ENCODE results near the gene LYZL6.

Gene LYZL6

GRCh38 chr17:35917519-35918213 lies 25.8 kb downstream of the LYZL6 start:
- H3K4me1 ChIP-seq (ENCODE audit: insufficient read depth, insufficient read length), result no peaks in the 10 kb centered on the region
- H3K27me3 ChIP-seq (ENCODE audit: insufficient read depth, insufficient read length), result no peaks in the 10 kb centered on the region
- no peaks in the 10 kb centered on the region for H3K36me3 ChIP-seq (ENCODE audit: insufficient read depth, insufficient read length, low read length)
- H3K9me3 ChIP-seq (ENCODE audit: insufficient read depth, low read length), result 0 out of 2 replicates have a peak, but pooled peaks cover 6% of the 10 kb centered on the region
- H3K4me3 ChIP-seq (ENCODE audit: insufficient read length, low read depth), result no peak overlapping the region
- H3K9ac ChIP-seq (ENCODE audit: insufficient read length, low read depth), result no peak overlapping the region
- no peak for DNase-seq (ENCODE audit: low read depth, low spot score)
- no peak for TF ChIP-seq SUZ12 (IDR thresholded peaks at IDR 0.05; ENCODE audit: extremely low read depth, insufficient read depth, insufficient read length)
- no peak for TF ChIP-seq ZNF274 (IDR thresholded peaks at IDR 0.05; ENCODE audit: low read depth, low read length)
- no peak for TF ChIP-seq YY1 (IDR thresholded peaks at IDR 0.05; ENCODE audit: insufficient read depth, insufficient read length)

GRCh38 chr17:35915153-35915964 lies 28.2 kb downstream of the LYZL6 start:
- no peak for TF ChIP-seq ZNF274 (IDR thresholded peaks at IDR 0.05; ENCODE audit: low read depth, low read length)
- H3K27me3 ChIP-seq (ENCODE audit: insufficient read depth, insufficient read length), result no peaks in the 10 kb centered on the region
- H3K9me3 ChIP-seq (ENCODE audit: insufficient read depth, low read length), result 0 out of 2 replicates have a peak, but pooled peaks cover 6% of the 10 kb centered on the region
- no peaks in the 10 kb centered on the region for H3K4me1 ChIP-seq (ENCODE audit: insufficient read depth, insufficient read length)
- no peak for DNase-seq (ENCODE audit: low read depth, low spot score)
- no peaks in the 10 kb centered on the region for H3K36me3 ChIP-seq (ENCODE audit: insufficient read depth, insufficient read length, low read length)
- H3K9ac ChIP-seq (ENCODE audit: insufficient read length, low read depth), result no peak overlapping the region
- H3K4me3 ChIP-seq (ENCODE audit: insufficient read length, low read depth), result no peak overlapping the region

GRCh38 chr17:35914354-35914753 lies 29.2 kb downstream of the LYZL6 start:
- no peaks in the 10 kb centered on the region for H3K4me1 ChIP-seq (ENCODE audit: insufficient read depth, insufficient read length)
- no peak overlapping the region for H3K9ac ChIP-seq (ENCODE audit: insufficient read length, low read depth)
- no peaks in the 10 kb centered on the region for H3K27me3 ChIP-seq (ENCODE audit: insufficient read depth, insufficient read length)
- DNase-seq (ENCODE audit: low read depth, low spot score), result no peak
- no peak for TF ChIP-seq SUZ12 (IDR thresholded peaks at IDR 0.05; ENCODE audit: extremely low read depth, insufficient read depth, insufficient read length)
- TF ChIP-seq ZNF274 (IDR thresholded peaks at IDR 0.05; ENCODE audit: low read depth, low read length), result no peak
- TF ChIP-seq YY1 (IDR thresholded peaks at IDR 0.05; ENCODE audit: insufficient read depth, insufficient read length), result no peak
- 0 out of 2 replicates have a peak, but pooled peaks cover 6% of the 10 kb centered on the region for H3K9me3 ChIP-seq (ENCODE audit: insufficient read depth, low read length)
- no peaks in the 10 kb centered on the region for H3K36me3 ChIP-seq (ENCODE audit: insufficient read depth, insufficient read length, low read length)
- no peak overlapping the region for H3K4me3 ChIP-seq (ENCODE audit: insufficient read length, low read depth)

DNA sequence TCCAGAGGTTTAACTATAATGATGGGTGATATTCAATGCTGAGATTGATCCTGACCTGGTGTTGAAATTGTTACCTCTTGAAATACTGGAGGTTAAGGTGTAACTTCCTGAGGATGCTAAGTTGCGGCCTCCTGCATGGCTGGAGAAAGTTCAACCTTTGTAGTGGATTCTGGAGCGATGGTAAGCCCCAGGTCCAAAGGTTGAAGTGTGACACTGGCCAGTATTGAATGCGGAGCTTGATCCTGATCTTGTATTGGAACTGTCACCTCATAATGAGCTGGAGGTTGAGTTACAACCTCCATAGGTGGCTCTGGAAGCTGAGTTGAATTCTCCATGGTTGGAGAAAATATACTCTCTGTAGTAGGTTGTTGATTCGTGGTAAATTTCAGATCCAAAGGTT lies 29.9 kb downstream of the LYZL6 start:
- no peak for DNase-seq (ENCODE audit: low read depth, low spot score)
- no peaks in the 10 kb centered on the region for H3K36me3 ChIP-seq (ENCODE audit: insufficient read depth, insufficient read length, low read length)
- no peak for TF ChIP-seq SUZ12 (IDR thresholded peaks at IDR 0.05; ENCODE audit: extremely low read depth, insufficient read depth, insufficient read length)
- TF ChIP-seq ZNF274 (IDR thresholded peaks at IDR 0.05; ENCODE audit: low read depth, low read length), result no peak
- TF ChIP-seq YY1 (IDR thresholded peaks at IDR 0.05; ENCODE audit: insufficient read depth, insufficient read length), result no peak
- no peak overlapping the region for H3K9ac ChIP-seq (ENCODE audit: insufficient read length, low read depth)
- H3K27me3 ChIP-seq (ENCODE audit: insufficient read depth, insufficient read length), result no peaks in the 10 kb centered on the region
- H3K4me1 ChIP-seq (ENCODE audit: insufficient read depth, insufficient read length), result no peaks in the 10 kb centered on the region
- H3K4me3 ChIP-seq (ENCODE audit: insufficient read length, low read depth), result no peak overlapping the region
- H3K9me3 ChIP-seq (ENCODE audit: insufficient read depth, low read length), result 0 out of 2 replicates have a peak, but pooled peaks cover 6% of the 10 kb centered on the region

GRCh38 chr17:35912942-35913341 lies 30.6 kb downstream of the LYZL6 start:
- Histone ChIP-seq H3K9me3 (ENCODE audit: insufficient read depth, low read length) (0 out of 2 replicates have a peak, but pooled peaks cover 6% of the 10 kb centered on the region), H3K4me1 (ENCODE audit: insufficient read depth, insufficient read length) (no peaks in the 10 kb centered on the region), H3K36me3 (ENCODE audit: insufficient read depth, insufficient read length, low read length) (no peaks in the 10 kb centered on the region), H3K9ac (ENCODE audit: insufficient read length, low read depth) (no peak overlapping the region), H3K27me3 (ENCODE audit: insufficient read depth, insufficient read length) (no peaks in the 10 kb centered on the region), H3K4me3 (ENCODE audit: insufficient read length, low read depth) (no peak overlapping the region)
- DNase-seq (ENCODE audit: low read depth, low spot score), result no peak
- no peak for TF ChIP-seq ZNF274 (IDR thresholded peaks at IDR 0.05; ENCODE audit: low read depth, low read length)
- no peak for TF ChIP-seq SUZ12 (IDR thresholded peaks at IDR 0.05; ENCODE audit: extremely low read depth, insufficient read depth, insufficient read length)
- TF ChIP-seq YY1 (IDR thresholded peaks at IDR 0.05; ENCODE audit: insufficient read depth, insufficient read length), result no peak

DNA sequence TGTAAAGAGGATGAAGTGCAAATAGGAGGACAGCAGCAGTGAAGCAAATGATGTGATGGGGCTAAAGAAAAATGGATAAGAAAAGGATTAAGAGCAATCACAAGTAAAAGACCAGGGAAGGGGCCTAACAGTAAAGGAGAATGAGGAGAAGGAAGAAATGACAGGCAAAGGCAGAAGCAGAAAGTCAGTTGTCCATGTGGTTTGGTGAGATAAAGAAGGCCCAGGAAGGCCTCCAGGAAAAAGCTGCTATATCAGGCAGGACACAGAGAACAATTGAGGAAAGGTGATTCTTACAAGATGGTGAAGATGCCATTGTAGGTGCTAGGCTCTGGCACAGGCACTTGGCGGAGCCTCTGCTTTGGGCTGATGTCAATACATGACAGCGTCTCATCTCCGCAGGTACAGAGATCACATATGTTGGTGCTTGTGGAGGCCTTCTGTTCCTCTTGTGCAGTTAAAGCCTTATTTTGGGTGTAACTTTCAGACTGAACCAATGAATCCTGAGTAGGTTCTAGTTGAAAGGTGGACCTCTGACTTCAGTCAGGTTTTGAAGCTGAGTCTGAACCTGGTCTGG lies 31.1 kb downstream of the LYZL6 start:
- no peaks in the 10 kb centered on the region for H3K27me3 ChIP-seq (ENCODE audit: insufficient read depth, insufficient read length)
- DNase-seq (ENCODE audit: low read depth, low spot score), result no peak
- no peak for TF ChIP-seq YY1 (IDR thresholded peaks at IDR 0.05; ENCODE audit: insufficient read depth, insufficient read length)
- TF ChIP-seq ZNF274 (IDR thresholded peaks at IDR 0.05; ENCODE audit: low read depth, low read length), result no peak
- TF ChIP-seq SUZ12 (IDR thresholded peaks at IDR 0.05; ENCODE audit: extremely low read depth, insufficient read depth, insufficient read length), result no peak
- H3K9ac ChIP-seq (ENCODE audit: insufficient read length, low read depth), result no peak overlapping the region
- H3K4me3 ChIP-seq (ENCODE audit: insufficient read length, low read depth), result no peak overlapping the region
- 0 out of 2 replicates have a peak, but pooled peaks cover 6% of the 10 kb centered on the region for H3K9me3 ChIP-seq (ENCODE audit: insufficient read depth, low read length)
- H3K36me3 ChIP-seq (ENCODE audit: insufficient read depth, insufficient read length, low read length), result no peaks in the 10 kb centered on the region
- no peaks in the 10 kb centered on the region for H3K4me1 ChIP-seq (ENCODE audit: insufficient read depth, insufficient read length)

- no peaks in the 10 kb centered on the region for H3K4me1 ChIP-seq (ENCODE audit: insufficient read depth, insufficient read length)
- no peaks in the 10 kb centered on the region for H3K27me3 ChIP-seq (ENCODE audit: insufficient read depth, insufficient read length)
- H3K4me3 ChIP-seq (ENCODE audit: insufficient read length, low read depth), result no peak overlapping the region
- H3K9me3 ChIP-seq (ENCODE audit: insufficient read depth, low read length), result 0 out of 2 replicates have a peak, but pooled peaks cover 6% of the 10 kb centered on the region
- no peaks in the 10 kb centered on the region for H3K36me3 ChIP-seq (ENCODE audit: insufficient read depth, insufficient read length, low read length)
- DNase-seq (ENCODE audit: low read depth, low spot score), result no peak
- TF ChIP-seq ZNF274 (IDR thresholded peaks at IDR 0.05; ENCODE audit: low read depth, low read length), result no peak
- no peak for TF ChIP-seq SUZ12 (IDR thresholded peaks at IDR 0.05; ENCODE audit: extremely low read depth, insufficient read depth, insufficient read length)
- TF ChIP-seq YY1 (IDR thresholded peaks at IDR 0.05; ENCODE audit: insufficient read depth, insufficient read length), result no peak
- no peak overlapping the region for H3K9ac ChIP-seq (ENCODE audit: insufficient read length, low read depth)
These were observed 34.1 kb downstream of the LYZL6 start for GRCh38 chr17:35909408-35909807.

Data from NT2/D1 (cell line).